SHP77 (cell line): ENCODE data around the gene GSG1L.
A peak's percentile ranks its signal among the peaks of the same experiment; 100 is the strongest.
"Not testable (repeated sequence)": the region's sequence is repeated elsewhere in the genome, so short reads cannot be mapped to it uniquely, and the experiment has no call there.

Experiments used
- DNase-seq, 2 experiments: peaks; one replicate each; lab custom pipeline; 2025; lab: John Stamatoyannopoulos, UW

The GSG1L gene

GRCh38 chr16:27950206-27950887 is 113.2 kb downstream of the GSG1L start:
- DNase-seq: no peak

GRCh38 chr16:27947696-27948095 is 115.8 kb downstream of the GSG1L start:
- DNase-seq: no peak

GRCh38 chr16:27945233-27945973 is 118.1 kb downstream of the GSG1L start:
- no peak for DNase-seq

- DNase-seq: no peak
Measured at GRCh38 chr16:27943766-27944165, 119.7 kb downstream of the GSG1L start.

- DNase-seq: not testable (repeated sequence)
Measured at GRCh38 chr16:27942071-27942470, 121.4 kb downstream of the GSG1L start.

GRCh38 chr16:27935076-27935475 is 128.4 kb downstream of the GSG1L start:
- DNase-seq: no peak

GRCh38 chr16:27932542-27933135 is 130.9 kb downstream of the GSG1L start:
- DNase-seq: no peak

- DNase-seq: no peak
Measured at GRCh38 chr16:27929818-27930217, 133.7 kb downstream of the GSG1L start.

GRCh38 chr16:27928542-27928941 is 135.0 kb downstream of the GSG1L start:
- no peak for DNase-seq

- no peak for DNase-seq
Measured at GRCh38 chr16:27927266-27927901, 136.1 kb downstream of the GSG1L start.

- DNase-seq: no peak
Measured at GRCh38 chr16:27925612-27926011, 137.9 kb downstream of the GSG1L start.

- no peak for DNase-seq
Measured at GRCh38 chr16:27924411-27925118, 138.9 kb downstream of the GSG1L start.

- no peak for DNase-seq
Measured at GRCh38 chr16:27923751-27924150, 139.8 kb downstream of the GSG1L start.

GRCh38 chr16:27922433-27922832 is 141.1 kb downstream of the GSG1L start:
- DNase-seq: no peak

GRCh38 chr16:27921134-27921533 is 142.4 kb downstream of the GSG1L start:
- DNase-seq: no peak

GRCh38 chr16:27920391-27920891 is 143.1 kb downstream of the GSG1L start:
- DNase-seq: peak; percentile 44 to 49

GRCh38 chr16:27918755-27919154 is 144.8 kb downstream of the GSG1L start:
- no peak for DNase-seq

GRCh38 chr16:27917949-27918348 is 145.6 kb downstream of the GSG1L start:
- no peak for DNase-seq

- DNase-seq: no peak
Measured at GRCh38 chr16:27911486-27911885, 152.0 kb downstream of the GSG1L start.

- no peak for DNase-seq
Measured at GRCh38 chr16:27907457-27907972, 156.0 kb downstream of the GSG1L start.

GRCh38 chr16:27906883-27907282 is 156.6 kb downstream of the GSG1L start:
- DNase-seq: no peak
